CD4-positive, alpha-beta T cell treated with Interleukin-6 for 4 hours (primary cell): ENCODE measurements around the gene CDC45.

ENCODE experiments used
- DNase-seq: peaks from one replicate; pipeline ENCODE4 v3.0.0-alpha.2; 2020; ENCODE audit warnings: mixed read lengths

Gene CDC45

DNA sequence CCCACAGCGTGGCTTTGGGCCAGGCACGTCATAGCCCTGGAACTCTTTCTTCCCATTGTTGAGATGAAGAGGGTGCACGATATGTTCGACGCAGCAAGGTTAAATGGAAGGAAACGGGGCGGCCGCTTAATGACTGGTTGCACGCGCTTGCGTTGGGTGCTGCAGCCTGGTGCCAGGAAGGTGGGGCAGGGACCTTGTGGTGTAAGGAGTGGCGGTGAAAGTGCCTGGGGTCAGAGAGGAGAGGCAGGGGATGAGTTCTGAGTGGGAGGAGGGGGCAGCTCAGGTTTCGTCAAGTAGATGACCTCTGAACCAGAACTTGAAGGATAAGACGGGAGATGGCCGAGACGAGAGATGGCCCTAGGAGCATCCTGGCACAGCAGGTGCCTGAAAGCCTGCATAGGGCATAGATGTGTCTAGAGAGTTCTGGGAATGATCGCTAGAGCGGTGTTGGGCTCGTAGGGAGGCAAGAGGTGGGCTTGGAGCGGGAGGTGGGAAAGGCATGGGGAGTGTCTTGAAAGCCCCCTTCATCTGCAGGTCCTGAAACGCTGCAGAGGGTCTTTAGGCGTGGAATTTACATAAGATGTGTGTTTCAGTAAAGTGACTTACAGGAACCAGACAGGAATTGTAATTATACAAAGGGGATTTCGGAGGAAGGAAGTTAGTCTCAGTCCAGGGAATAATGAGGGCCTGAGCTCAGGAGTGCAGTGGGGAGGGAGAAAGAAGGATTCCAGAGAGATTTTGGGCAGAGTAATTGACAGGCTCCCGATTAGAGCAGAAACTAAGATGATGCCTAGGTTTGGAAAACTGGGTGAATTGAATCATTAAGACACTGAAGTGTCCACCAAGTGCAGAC lies 87.7 kb downstream of the CDC45 start:
- no peak for DNase-seq

DNA sequence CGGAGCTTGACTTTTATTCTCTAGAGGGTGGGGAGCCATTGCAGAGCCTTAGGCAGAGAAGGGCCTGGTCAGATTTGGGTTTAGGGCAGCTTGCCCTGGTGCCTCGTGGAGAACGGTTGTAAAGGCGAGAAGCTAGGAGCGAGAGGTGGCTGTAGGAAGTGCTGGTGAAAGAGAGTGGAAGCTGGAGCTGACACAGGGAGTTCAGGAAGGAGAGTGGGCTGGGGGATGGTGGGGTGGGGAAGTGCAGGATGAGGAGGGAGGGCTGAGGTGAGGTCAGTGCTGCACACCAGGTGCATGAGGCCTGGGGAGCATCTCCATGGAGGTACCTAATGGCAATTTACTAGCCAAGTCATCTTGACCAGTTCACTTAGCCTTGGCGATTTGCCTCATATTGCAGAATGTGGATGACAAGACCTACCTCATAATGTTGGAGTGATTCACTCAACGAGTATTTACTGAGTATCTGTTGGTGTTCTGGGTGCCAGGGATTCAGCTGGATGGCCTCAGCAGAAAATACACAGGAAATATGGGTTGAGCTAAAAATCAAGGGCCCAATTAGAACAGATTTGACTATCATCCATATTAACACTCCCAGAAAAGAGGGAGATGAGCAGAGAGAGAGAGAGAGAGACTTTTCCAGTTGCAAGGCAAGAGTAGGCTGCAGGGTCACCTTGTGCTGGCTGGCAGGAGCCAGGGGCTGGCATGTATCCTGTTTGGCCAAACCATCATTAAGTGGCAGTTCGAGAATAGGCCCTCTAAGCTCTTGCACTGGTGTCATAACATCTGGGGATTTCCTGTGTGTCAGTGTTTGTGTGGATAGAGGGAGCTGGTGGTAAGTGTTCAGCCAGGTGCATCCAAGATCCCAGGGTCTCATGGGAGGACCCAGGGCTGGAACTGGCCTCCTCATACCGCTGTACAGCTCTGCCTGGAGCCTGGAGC lies 88.9 kb downstream of the CDC45 start:
- DNase-seq = no peak

DNA sequence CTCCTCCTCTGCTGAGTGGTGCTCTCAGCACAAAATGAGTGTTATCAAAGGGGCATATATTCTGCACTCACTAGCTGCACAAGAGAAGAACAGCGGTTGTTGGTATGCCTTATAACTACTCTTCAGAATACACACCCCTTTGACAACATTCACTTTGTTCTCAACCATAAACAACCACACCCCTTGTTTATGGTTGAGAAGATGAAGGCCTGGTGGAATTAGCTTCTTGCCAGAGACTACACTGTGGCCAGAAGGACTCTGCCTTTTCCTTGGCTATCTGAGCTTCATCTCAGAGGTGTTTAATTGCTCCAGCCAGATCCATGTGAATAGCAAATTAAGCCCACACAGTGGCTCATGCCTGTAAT lies 89.5 kb downstream of the CDC45 start:
- DNase-seq = no peak

DNA sequence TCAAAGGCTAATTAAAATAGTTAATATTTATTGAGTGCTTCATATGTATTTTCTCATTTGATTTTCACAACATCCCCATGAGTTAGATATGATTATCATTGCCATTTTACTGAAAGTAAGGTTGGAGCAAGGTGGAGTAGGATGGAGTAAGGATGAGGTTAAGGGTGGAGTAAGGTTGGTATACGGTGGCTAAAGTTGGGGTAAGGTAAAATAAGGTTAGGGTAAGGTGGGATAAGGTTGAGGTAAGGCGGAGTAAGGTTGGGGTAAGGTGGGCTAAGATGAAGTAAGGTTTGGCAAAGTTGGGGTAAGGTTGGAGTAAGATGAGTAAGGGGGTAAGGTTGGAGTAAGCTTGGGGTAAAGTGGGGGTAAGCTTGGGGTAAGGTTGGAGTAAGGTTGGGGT lies 90.3 kb downstream of the CDC45 start:
- no peak for DNase-seq
